ENCODE measurements around the gene LSS. TPM values are rescaled to one million over a fixed set of nuclear protein-coding genes. Genes with fewer than 3 reads are reported as not detected.
A peak's percentile ranks its signal among the peaks of the same experiment; 100 is the strongest.
"Not testable (repeated sequence)": the region's sequence is repeated elsewhere in the genome, so short reads cannot be mapped to it uniquely, and the experiment has no call there.

Gene LSS
- total RNA-seq, 1 donor from 2014 or later: 58.3 TPM

DNA sequence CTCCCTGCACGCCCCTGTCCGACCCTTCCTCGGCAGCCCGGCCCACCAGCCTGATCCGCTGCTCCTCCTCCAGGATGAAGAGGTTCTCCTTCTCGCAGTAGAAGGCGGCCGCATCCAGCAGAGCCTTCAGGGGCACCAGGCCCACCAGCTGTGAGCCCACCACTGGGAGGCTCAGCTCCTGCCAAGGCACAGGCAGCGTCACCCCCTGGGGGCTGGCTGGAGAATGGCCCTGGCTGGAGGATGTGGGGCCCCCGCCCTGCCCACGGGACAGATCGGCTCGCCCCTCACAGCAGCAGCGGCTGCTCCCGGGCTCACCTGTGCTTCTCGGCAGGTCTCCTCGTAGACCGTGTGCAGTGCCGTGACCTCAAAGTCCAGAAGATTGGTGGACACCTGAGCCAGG is 78.5 kb downstream of the LSS start:
- DNase-seq (peak; percentile 19), ATAC-seq (no peak)
- intact Hi-C loops (cut with micrococcal nuclease): no loop called here

DNA sequence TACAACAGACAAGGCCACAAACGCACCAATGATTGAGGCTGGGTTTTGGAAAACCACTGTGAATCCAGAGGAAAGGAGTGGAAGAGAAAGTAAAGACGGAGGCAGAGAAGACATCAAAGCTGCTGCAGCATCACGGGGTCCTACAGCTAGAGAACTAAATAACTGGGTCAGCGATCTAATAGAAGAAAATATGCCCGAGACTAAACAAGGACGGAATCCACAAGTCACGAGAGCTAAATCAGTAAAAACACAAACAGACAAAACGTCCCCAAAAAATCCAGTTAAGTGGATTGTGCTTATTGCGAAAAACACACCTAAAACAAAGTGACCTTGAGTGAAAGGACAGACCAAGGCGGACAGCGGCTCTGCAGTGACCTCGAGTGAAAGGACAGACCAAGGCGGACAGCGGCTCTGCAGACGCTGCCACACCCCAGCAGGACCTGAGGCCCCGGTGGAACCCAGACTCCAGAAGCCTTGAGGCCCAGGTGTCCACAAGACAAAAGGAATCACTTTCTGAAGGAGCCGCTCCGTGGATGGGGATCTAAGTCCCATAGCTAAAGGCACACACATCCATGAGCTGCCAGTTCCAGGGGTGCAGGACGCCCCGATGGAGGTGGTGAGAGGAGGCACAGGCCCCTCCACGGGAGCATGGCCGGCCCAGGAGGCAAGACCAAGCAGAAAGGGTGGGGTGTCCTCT is 79.2 kb downstream of the LSS start:
- intact Hi-C loops (cut with micrococcal nuclease): no loop called here
- ATAC-seq (no peak), DNase-seq (peak; percentile 19)

GRCh38 chr21:46148106-46148505 is 80.5 kb downstream of the LSS start:
- DNase-seq (peak; percentile 11), ATAC-seq (no peak)
- intact Hi-C loops (cut with micrococcal nuclease): no loop called here

DNA sequence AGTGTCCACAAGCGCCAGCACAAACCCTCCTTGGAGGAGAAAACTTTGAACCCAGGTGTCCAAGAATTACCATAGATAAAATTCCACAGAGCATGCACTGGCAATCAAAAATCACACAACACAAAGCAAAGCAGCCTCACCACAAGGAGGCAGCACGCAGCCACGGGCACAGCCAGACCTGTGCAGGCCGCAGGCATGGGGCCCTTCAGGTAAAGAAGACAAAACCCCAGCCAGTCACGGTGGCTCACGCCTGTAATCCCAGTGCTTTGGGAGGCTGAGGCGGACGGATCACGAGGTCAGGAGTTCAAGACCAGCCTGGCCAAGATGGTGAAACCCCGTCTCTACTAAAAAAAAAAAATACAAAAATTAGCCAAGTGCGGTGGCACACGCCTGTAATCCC is 81.1 kb downstream of the LSS start:
- DNase-seq: peak; percentile 64
- intact Hi-C loops (cut with micrococcal nuclease): not testable (repeated sequence)
- ATAC-seq: peak; percentile 15

- intact Hi-C loops (cut with micrococcal nuclease): no loop called here
- ATAC-seq (no peak), DNase-seq (peak; percentile 12)
These were observed 81.7 kb downstream of the LSS start for GRCh38 chr21:46146856-46147255.

GRCh38 chr21:46145840-46146691 is 82.5 kb downstream of the LSS start:
- DNase-seq (peak; percentile 21), ATAC-seq (no peak)
- intact Hi-C loops (cut with micrococcal nuclease): no loop called here

DNA sequence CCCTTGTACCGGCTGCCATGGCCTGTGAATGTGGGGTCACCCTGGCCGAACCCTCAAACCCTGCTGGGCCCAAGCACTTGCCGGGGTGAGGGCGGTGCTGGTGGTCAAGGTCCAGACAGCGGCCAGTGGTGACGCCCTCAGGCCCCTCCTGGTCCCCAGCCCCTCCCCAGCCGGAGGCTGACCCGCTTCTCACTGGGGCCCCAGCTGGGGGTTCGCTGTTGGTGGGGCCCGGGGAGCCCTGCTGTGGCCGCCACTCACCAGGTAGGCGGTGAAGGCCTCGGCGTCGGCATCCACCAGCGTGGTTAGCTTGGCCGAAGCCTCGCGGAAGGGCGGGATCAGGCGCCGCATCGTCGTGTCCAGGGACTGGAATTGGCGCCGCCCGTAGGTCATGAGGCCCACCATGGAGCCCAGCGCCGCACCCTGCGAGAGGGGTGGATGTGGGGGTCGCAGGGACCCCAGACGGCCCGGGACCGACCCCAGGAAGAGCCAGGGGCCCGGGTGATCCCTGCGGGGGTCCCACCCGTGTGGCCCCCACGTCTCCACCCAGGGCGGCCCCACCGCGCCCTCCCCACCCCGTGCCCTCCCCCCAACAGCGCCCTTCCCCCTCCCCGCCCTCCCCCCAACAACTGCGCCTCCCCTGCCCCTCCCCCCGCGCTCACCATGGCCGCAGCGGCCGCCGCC is 83.3 kb downstream of the LSS start:
- peak; percentile 33 for DNase-seq
- intact Hi-C loops (cut with micrococcal nuclease): no loop called here
- no peak for ATAC-seq

GRCh38 chr21:46144464-46145070 is 84.0 kb downstream of the LSS start:
- ATAC-seq: no peak
- intact Hi-C loops (cut with micrococcal nuclease): no loop called here
- DNase-seq: no peak

GRCh38 chr21:46142582-46143473 is 85.7 kb downstream of the LSS start:
- peak; percentile 24 for DNase-seq
- ATAC-seq: no peak
- intact Hi-C loops (cut with micrococcal nuclease): no loop called here

DNA sequence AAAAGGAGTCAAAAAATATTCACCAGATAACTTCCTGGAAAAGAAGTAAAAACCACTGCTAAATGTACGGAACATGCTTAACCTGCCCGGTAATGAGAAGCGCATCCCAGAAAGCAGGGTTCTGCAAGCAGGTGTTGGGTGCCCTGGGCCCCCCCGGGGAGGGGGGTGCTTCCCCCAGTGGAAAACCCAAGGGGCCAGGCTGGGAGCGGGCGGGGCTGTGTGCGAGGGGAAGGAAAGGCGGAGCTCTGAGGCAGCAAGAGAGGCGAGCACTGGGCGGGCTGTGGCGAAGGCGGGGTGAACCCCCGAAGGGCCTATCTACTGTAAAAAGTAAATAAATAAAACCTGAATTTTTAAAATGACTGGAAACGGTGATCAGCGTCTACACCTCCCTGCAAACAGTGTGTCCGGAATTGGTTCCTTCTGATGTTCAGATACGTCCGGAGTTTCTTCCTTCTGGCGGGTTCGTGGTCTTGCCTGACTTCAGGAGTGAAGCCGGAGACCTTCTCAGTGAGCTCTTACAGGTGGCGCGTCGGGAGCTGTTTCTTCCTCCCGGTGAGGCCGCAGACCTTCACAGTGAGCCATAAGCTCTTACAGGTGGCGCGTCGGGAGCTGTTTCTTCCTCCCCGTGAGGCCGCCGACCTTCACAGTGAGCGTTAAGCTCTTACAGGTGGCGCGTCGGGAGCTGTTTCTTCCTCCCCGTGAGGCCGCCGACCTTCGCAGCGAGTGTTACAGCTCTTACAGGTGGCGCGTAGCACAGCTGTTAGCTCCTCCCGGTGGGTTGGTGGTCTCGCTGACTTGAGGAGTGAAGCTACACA is 86.6 kb downstream of the LSS start:
- ATAC-seq: no peak
- intact Hi-C loops (cut with micrococcal nuclease): no loop called here
- peak; percentile 31 for DNase-seq

DNA sequence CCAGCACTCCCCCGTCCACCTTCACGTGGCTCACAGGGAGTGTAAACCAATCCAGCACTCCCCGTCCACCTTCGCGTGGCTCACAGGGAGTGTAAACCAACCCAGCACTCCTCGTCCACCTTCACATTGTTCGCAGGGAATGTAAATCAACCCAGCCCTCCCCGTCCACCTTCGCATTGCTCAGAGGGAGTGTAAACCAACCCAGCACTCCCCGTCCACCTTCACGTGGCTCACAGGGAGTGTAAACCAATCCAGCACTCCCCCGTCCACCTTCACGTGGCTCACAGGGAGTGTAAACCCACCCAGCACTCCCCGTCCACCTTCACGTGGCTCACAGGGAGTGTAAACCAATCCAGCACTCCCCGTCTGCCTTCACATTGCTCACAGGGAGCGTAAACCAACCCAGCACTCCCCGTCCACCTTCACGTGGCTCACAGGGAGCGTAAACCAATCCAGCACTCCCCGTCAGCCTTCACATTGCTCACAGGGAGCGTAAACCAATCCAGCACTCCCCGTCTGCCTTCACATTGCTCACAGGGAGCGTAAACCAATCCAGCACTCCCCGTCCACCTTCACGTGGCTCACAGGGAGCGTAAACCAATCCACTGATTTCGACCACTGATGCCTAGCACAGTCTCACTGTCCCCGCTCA is 88.1 kb downstream of the LSS start:
- DNase-seq: peak; percentile 15
- intact Hi-C loops (cut with micrococcal nuclease): not testable (repeated sequence)

GRCh38 chr21:46139686-46140085 is 88.9 kb downstream of the LSS start:
- DNase-seq (no peak), ATAC-seq (no peak)
- intact Hi-C loops (cut with micrococcal nuclease): no loop called here

More for the DNA sequence above, 88.1 kb downstream of the LSS start:
- ATAC-seq: not testable (repeated sequence)

GRCh38 chr21:46138383-46138970 is 90.1 kb downstream of the LSS start:
- DNase-seq (no peak), ATAC-seq (no peak)
- intact Hi-C loops (cut with micrococcal nuclease): no loop called here
